Activated naive CD4-positive, alpha-beta T cell (primary cell): ENCODE results near the gene ARHGAP18.

Experiments used
- DNase-seq, 4 experiments: peaks; one replicate each; lab custom pipeline; 2025; lab: John Stamatoyannopoulos, UW

ARHGAP18 gene

DNA sequence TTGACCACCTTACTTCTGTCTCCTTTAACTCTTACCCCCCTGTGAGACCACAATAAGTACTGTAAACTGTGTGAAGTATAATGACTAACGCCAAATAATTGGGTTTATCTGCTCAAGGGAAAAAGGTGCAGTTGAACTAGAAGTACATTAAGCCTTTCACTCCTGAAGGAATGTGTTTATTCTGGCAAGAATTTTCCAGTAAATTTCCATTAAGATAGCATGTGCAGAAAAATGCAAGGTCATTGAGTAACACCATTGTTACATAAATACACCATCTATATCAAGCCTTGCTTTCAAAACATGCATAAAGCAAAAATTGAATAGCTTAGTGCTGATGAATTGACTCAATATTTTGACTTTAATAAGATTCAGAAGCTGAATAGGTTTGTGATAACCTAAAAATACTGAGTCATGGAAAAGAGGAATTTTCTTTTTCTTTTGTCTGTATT lies 65.4 kb downstream of the ARHGAP18 start:
- DNase-seq, result no peak

DNA sequence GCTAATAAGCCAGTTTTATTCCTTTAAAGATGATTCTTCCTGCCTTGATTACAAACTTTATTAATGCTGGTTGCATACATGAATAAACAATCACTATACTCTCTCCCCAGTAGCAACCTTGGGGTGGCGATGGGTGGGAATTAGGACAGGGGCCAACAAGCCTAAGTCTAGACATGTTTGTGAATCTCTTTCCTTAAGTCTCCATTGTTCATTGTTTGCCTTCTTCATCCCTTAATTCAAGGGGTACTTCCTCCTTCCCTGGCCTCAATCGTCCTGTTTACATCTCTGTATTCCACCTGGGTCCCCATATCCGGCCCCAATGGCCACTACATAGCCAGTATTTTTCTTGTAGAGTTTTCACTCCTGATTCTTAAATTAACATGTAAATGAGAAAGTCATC lies 66.0 kb downstream of the ARHGAP18 start:
- no peak for DNase-seq

DNA sequence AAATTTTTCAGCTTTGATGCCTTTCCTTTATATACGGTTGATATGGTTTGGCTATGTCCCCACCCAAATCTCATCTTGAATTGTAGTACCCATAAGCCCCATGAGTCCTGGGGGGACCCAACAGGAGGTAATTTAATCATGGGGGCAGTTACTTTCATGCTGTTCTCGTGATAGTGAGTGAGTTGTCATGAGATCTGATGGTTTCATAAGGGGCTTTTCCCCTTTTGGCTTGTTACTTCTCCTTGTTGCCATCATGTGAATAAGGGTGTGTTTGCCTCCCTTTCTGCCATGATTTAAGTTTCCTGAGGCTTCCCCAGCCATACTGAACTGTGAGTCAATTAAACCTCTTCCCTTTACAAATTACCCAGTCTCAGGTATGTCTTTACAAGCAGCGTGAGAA lies 66.8 kb downstream of the ARHGAP18 start:
- DNase-seq, result no peak

GRCh38 chr6:129642322-129642721 lies 67.7 kb downstream of the ARHGAP18 start:
- no peak for DNase-seq

DNA sequence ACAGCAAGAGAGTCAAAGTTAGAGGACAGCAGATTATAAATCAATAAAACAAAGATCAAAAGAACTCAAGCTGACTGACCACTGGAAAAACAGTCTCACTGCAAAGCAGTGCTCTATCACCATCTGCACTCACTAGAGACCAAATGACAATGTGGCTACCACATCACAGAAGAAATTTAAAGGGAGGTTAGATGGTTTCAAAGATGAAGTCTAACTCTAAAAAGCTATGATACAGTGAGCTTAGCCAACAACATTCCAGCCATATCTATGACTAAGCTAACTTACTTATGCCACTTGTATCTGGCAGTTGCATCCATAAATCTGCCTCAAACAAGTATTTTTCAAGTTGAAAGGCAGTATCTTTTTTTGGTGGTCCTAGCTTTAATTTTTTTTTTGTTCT lies 68.6 kb downstream of the ARHGAP18 start:
- DNase-seq, result no peak

GRCh38 chr6:129638686-129639085 lies 71.3 kb downstream of the ARHGAP18 start:
- no peak for DNase-seq

DNA sequence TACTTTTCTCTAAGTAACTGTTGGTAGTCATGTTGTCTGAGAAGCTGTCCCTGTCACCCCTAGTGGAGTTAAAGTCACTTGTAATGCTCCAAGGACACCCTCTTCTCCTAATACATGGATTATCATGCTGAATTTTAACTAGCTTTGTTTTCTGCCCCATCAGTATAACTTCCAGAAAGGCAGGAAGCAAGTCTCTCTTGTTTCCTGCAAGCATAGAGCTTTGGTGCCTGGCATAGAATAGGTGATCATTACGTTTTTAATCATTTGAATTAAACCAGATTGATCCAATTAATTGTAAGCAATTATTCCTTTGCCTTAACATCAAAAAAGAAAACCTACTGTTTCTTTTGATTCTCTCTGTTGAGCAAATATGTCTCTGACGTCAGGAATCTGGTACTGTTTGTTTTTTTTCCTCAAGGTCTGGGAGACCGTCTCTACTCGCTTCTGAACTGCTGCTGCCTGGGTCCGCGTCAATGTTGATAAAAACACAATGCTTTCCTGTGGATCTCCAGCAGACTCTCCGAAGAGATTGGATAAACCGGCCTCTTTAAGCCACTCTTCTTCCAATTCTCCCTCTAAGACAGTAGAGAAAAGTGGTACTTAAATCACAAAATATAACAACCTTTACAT lies 71.8 kb downstream of the ARHGAP18 start:
- no peak for DNase-seq

- no peak for DNase-seq
Measured at GRCh38 chr6:129637340-129638054, 72.5 kb downstream of the ARHGAP18 start.

GRCh38 chr6:129635396-129636130 lies 74.4 kb downstream of the ARHGAP18 start:
- no peak for DNase-seq

GRCh38 chr6:129634411-129635230 lies 75.4 kb downstream of the ARHGAP18 start:
- DNase-seq, result no peak

GRCh38 chr6:129633529-129633928 lies 76.4 kb downstream of the ARHGAP18 start:
- no peak for DNase-seq

GRCh38 chr6:129632172-129632613 lies 77.8 kb downstream of the ARHGAP18 start:
- DNase-seq, result no peak

- DNase-seq, result no peak
Measured at GRCh38 chr6:129631070-129631469, 78.9 kb downstream of the ARHGAP18 start.

DNA sequence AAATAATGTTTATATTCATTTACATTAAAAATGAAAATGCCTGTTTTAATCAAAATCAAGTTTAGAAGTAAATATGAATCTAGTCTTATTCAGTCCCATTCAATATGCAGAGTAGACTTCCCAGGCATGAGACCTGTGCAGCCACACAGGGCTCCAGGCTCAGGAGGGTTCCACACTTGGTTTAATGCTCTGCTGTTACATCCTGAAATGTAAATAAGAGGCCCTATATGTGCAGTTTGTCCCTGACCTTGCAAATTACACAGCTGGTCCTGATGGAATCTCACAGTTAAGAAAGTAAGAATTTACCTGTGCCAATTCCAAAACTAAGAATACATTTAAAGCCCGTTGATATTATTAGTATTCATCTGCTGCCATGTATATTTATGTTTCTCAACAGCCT lies 79.4 kb downstream of the ARHGAP18 start:
- no peak for DNase-seq

- DNase-seq, result no peak
Measured at GRCh38 chr6:129628101-129628815, 81.7 kb downstream of the ARHGAP18 start.

DNA sequence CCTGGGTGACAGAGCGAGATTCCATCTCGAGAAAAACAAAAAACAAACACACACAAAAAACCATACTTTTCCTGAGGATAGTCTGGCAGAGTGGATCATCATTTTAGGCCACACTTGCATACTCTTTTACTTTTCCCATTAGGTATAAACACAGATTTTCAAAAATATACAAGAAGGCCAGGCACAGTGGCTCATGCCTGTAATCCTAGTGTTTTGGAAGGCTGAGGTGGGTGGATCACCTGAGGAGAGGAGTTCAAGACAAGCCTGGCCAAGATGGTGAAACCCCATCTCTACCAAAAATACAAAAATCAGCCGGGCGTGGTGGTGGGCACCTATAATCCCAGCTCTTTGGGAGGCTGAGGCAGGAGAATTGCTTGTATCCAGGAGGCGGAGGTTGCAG lies 85.5 kb downstream of the ARHGAP18 start:
- DNase-seq, result no peak

- no peak for DNase-seq
Measured at GRCh38 chr6:129623008-129623732, 86.8 kb downstream of the ARHGAP18 start.

GRCh38 chr6:129621252-129621651 lies 88.7 kb downstream of the ARHGAP18 start:
- peak in 1 of 4 experiments; percentile 12 for DNase-seq

DNA sequence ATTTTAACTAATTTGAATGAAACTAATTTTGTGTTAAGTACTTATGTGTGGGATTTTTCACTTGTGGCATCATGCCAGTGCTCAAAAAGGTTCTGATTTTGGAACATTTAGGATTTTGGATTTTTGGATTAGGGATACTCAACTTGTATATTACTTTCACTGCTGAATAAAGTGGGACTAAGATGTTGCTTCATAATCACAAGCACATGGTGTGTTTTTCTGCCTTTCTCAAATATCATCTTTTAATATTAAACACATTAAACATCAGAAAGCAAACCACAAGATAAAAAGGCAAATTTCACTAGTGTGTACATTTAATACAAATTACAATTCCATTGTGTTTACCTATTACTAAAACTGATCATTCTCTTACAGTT lies 89.8 kb downstream of the ARHGAP18 start:
- no peak for DNase-seq

- no peak for DNase-seq
Measured at GRCh38 chr6:129619579-129620233, 90.3 kb downstream of the ARHGAP18 start.
